ENCODE data around the gene AUTS2. TPM values are rescaled to one million over a fixed set of nuclear protein-coding genes. Genes with fewer than 3 reads are reported as not detected.

Gene AUTS2
- total RNA-seq, 2 experiments from 2014 or later, result 4.0 to 4.7 TPM

DNA sequence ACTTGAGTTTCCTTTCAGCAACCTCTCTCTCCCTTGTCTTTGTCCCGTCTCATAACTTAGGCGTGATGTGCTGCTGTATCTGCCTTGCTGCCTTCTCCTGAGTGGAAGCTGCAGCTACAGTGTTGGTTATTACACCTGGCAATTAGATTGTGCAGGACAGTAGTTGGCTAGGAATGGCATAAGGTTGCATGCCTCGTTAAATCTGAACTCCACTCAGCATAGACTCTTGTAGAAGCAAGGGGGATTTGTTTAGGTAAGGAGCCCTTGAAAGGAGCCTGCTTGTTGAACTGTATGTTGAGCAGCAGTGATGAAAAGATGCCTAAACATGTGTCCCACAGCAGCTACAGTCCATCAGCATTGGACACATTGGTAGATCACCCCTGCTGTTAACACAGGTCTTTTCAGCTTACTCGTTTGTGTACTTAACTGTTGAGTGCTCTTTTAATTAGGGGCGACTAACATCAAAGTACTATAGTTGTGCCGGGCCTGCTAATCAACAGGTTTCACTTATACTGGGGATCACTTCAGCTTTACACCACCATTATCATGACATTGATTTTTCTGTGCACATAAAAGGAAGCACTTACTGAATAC is 225.0 kb downstream of the AUTS2 start:
- no peaks in the 10 kb centered on the region for H3K9me3 Mint-ChIP-seq
- H3K4me3 Mint-ChIP-seq, result no peak overlapping the region
- H3K4me1 Mint-ChIP-seq (ENCODE audit: low read depth), result peaks cover 5% of the 10 kb centered on the region
- no peak overlapping the region for H3K27ac Mint-ChIP-seq
- ChIA-PET CTCF (no interaction called here), POLR2A (no interaction called here)
- no peaks in the 10 kb centered on the region for H3K27me3 Mint-ChIP-seq
- DNase-seq, result no peak
- intact Hi-C loops (cut with micrococcal nuclease), result no loop called here
- H3K36me3 Mint-ChIP-seq, result no peaks in the 10 kb centered on the region

DNA sequence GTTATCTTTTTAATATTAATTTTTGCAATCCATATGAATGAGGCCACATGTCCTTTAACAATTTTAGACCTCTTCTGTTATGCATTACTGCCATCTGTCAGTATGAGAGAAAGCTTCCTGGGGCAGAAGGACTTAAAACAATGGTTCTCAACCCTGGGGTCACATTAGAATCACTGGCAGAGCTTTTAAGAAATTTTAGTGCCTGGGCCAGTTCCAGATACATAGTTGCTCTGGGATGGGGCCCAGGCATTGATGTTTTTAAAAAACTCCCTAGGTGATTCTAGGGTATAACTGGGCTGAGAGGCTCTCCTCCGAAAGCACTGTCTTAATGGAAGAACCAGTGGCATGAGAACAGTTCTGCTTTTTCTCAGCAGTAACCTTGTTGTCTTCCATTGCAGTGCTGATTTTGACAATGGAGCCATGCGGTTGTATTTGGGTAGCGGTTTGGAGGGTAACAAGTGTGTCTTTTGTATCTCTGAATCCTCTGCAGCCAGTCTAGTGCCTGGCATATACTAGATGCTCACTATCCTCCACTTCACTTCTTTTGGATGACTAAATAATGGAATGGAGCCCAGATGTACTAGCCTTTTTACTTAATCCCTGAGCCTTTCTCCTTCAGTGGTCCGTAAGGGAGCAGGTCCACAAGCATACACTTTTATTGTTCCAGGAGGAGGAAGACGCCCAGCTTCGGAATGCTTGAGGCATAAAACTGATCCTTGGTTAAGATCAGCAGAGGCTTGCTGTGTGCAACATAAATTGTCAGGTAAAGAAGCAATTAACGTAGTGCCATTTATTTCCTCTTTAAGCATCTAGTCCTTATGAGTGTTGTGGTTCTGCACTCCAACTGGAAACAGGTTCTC is 227.1 kb downstream of the AUTS2 start:
- intact Hi-C loops (cut with micrococcal nuclease), result no loop called here
- no peaks in the 10 kb centered on the region for H3K9me3 Mint-ChIP-seq
- no peak for DNase-seq
- H3K27me3 Mint-ChIP-seq, result no peaks in the 10 kb centered on the region
- peaks cover 5% of the 10 kb centered on the region for H3K4me1 Mint-ChIP-seq (ENCODE audit: low read depth)
- CTCF ChIA-PET, result no interaction called here
- H3K4me3 Mint-ChIP-seq, result no peak overlapping the region
- H3K27ac Mint-ChIP-seq, result no peak overlapping the region
- H3K36me3 Mint-ChIP-seq, result no peaks in the 10 kb centered on the region
- POLR2A ChIA-PET, result no interaction called here

DNA sequence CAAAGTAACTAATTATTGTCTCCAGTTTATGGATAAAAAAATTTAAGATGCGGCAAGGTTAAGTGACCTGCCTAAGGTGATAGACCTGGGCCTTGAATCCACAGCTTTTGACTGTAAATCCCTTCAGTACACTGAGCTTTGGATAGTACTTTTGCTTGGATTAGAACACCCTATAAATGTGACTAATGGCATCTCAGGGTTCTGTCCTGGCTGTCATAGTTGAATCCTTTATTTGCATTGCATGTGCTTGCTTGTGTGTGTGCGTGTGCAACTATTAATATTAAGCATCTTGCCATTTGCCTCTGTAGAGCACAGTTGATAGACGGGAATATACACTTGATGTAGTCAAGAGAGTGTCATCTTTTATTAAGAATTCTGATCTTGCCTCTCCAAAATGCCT is 228.0 kb downstream of the AUTS2 start:
- H3K27me3 Mint-ChIP-seq, result no peaks in the 10 kb centered on the region
- H3K4me1 Mint-ChIP-seq (ENCODE audit: low read depth), result peaks cover 5% of the 10 kb centered on the region
- intact Hi-C loops (cut with micrococcal nuclease), result no loop called here
- no peaks in the 10 kb centered on the region for H3K9me3 Mint-ChIP-seq
- DNase-seq, result no peak
- no peaks in the 10 kb centered on the region for H3K36me3 Mint-ChIP-seq
- no peak overlapping the region for H3K4me3 Mint-ChIP-seq
- no peak overlapping the region for H3K27ac Mint-ChIP-seq
- ChIA-PET CTCF (no interaction called here), POLR2A (interaction anchor here (0.6 kb wide), 1 partner anchor 278 kb away, joined by 3 read pairs; no protein-coding TSS in a partner anchor)

DNA sequence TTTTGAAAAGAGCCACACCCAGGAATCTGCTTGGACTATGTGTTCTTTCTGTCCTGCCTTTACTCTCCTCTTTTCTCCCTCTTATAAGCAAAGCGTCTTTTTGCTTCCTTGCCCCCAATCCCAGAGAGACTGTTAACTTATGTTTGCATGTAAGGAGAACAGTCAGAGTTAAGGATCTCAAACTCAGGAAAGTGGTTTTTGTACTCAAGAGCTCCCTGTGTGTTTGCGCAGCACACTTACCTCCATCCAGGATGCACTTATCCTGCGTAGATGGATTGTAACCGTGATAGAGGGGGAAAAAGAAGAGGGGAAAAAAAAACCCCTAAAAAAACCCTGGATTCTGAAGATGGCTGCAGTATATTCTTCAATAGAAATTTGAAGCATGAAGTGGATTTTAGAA is 228.9 kb downstream of the AUTS2 start:
- no peak for DNase-seq
- CTCF ChIA-PET, result no interaction called here
- intact Hi-C loops (cut with micrococcal nuclease), result no loop called here
- Mint-ChIP-seq H3K36me3 (no peaks in the 10 kb centered on the region), H3K4me3 (no peak overlapping the region), H3K9me3 (no peaks in the 10 kb centered on the region), H3K27ac (no peak overlapping the region), H3K27me3 (no peaks in the 10 kb centered on the region), H3K4me1 (ENCODE audit: low read depth) (peaks cover 5% of the 10 kb centered on the region)
- POLR2A ChIA-PET, result no interaction called here

DNA sequence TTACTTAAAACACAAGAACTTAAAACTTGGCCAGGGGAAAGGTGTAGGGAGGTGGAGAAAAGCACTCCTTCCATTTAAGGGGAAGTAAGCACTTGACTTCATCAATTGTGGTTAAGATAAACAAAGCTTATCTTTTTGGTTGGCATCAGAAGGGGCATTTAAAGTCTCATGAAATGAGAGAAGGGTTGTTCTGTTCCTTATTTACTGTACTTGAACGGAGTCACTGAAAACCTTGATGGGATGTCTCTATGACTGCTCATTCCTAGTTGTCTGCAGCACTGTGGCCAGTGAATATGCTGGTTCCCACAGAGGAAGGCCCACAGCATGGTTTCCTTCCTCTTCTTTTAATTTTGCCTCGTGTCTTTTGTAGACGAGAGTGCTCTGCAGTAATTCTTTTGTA is 229.3 kb downstream of the AUTS2 start:
- Mint-ChIP-seq H3K4me1 (ENCODE audit: low read depth) (peaks cover 5% of the 10 kb centered on the region), H3K36me3 (no peaks in the 10 kb centered on the region), H3K4me3 (no peak overlapping the region), H3K27me3 (no peaks in the 10 kb centered on the region), H3K27ac (no peak overlapping the region), H3K9me3 (no peaks in the 10 kb centered on the region)
- no peak for DNase-seq
- CTCF ChIA-PET, result no interaction called here
- intact Hi-C loops (cut with micrococcal nuclease), result no loop called here
- POLR2A ChIA-PET, result no interaction called here

DNA sequence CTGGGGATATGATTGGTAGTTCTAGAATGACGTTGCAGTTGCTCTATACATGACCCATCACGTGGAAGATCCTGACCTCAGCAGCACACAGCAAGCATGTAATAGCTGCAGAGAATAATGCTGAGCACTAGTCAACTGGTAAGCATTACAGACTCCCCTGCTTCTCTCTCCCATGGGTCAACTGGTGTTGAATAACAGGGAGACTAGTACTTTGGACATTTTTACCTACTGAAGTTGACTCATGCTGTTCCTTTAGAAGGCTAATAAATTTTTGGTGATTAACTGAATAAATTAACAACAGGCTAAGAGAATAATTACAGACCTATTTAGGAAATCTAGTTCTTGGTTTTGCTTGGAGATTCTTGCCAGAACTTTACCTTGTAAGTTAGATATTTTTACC is 234.1 kb downstream of the AUTS2 start:
- DNase-seq, result no peak
- intact Hi-C loops (cut with micrococcal nuclease), result no loop called here
- Mint-ChIP-seq H3K27ac (no peak overlapping the region), H3K4me1 (ENCODE audit: low read depth) (no peaks in the 10 kb centered on the region), H3K9me3 (no peaks in the 10 kb centered on the region), H3K4me3 (no peak overlapping the region), H3K36me3 (no peaks in the 10 kb centered on the region), H3K27me3 (no peaks in the 10 kb centered on the region)
- CTCF ChIA-PET, result no interaction called here
- POLR2A ChIA-PET, result no interaction called here

DNA sequence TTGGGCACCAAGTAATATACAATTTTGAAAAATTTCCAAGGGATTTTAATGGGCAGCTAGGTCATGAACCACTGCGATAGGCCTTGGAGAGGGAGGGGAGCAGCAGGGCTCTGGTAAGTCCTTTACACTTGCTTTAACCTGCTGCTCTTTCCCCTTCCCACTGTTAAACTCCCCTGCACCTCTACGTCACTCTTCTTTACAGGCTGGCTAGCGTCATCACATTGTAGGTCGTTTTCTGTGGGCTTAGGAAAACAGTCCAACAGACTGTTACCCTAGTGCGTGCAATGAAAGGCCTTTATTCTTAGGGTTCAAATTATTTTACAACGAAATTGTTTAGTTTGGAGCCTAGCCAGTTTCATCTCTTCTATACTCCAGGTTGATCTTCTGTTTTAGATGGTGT is 235.7 kb downstream of the AUTS2 start:
- CTCF ChIA-PET, result no interaction called here

DNA sequence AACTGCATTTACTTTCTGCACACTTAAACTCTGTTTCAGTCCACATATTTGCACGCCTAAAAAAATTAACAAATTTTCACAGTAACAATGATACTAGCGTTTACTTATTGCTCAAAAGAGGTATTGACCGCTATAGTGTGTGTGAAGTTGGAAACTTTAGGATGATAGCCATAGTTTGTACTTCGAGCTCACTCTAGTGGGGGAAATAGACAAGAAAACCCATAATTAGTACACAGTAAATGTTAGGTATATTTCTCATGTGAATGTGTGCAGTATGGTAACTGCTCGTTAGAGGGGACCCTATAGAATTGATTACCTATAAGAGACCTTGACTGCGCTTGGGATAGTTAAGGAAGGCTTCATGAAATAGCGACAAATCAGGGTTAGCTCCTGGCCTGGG is 238.4 kb downstream of the AUTS2 start:
- no peaks in the 10 kb centered on the region for H3K36me3 Mint-ChIP-seq
- intact Hi-C loops (cut with micrococcal nuclease), result no loop called here
- no peaks in the 10 kb centered on the region for H3K27me3 Mint-ChIP-seq
- no peak overlapping the region for H3K4me3 Mint-ChIP-seq
- no peak overlapping the region for H3K27ac Mint-ChIP-seq
- H3K9me3 Mint-ChIP-seq, result no peaks in the 10 kb centered on the region
- no peak for DNase-seq
- no peaks in the 10 kb centered on the region for H3K4me1 Mint-ChIP-seq (ENCODE audit: low read depth)
- POLR2A ChIA-PET, result no interaction called here
- CTCF ChIA-PET, result no interaction called here

More for the DNA sequence above, 235.7 kb downstream of the AUTS2 start:
- POLR2A ChIA-PET, result no interaction called here
- Mint-ChIP-seq H3K4me3 (no peak overlapping the region), H3K36me3 (no peaks in the 10 kb centered on the region), H3K27ac (no peak overlapping the region), H3K27me3 (no peaks in the 10 kb centered on the region), H3K9me3 (no peaks in the 10 kb centered on the region), H3K4me1 (ENCODE audit: low read depth) (no peaks in the 10 kb centered on the region)
- intact Hi-C loops (cut with micrococcal nuclease), result no loop called here
- no peak for DNase-seq

DNA sequence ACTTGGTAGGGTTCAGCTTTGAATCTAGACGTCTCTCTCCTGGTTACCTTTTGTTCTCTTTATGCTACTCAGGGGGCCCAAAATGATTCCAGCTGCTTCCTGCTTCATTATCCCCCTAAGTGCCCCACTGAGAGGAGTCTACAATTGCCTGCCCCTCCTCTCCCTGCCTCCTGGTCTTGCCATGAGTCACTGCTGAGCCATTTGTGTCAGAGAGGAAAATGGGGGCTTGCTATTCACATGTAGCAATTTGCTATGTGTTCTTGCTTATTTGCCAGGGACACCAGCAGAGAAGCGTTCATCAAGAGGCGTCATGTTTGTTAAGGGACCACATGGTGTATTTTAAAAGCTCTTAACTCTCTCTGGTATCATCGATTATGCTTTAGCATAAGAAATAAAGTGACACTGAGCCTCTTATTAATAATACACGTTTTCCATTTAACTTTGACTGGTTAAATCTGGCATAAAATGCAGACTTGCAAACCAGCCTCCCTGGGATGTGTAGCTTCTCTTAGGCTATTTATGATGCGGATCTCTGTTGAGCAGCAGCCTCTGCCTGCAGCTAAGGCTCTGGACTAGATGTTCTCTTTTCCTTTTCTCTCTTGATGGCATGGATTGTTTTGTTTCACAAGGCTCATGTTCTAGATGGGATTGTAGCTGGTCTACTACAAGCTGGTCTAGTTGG is 239.3 kb downstream of the AUTS2 start:
- POLR2A ChIA-PET, result no interaction called here
- Mint-ChIP-seq H3K4me3 (no peak overlapping the region), H3K27me3 (no peaks in the 10 kb centered on the region), H3K9me3 (no peaks in the 10 kb centered on the region), H3K36me3 (no peaks in the 10 kb centered on the region), H3K4me1 (ENCODE audit: low read depth) (no peaks in the 10 kb centered on the region), H3K27ac (no peak overlapping the region)
- intact Hi-C loops (cut with micrococcal nuclease), result no loop called here
- CTCF ChIA-PET, result no interaction called here
- no peak for DNase-seq

DNA sequence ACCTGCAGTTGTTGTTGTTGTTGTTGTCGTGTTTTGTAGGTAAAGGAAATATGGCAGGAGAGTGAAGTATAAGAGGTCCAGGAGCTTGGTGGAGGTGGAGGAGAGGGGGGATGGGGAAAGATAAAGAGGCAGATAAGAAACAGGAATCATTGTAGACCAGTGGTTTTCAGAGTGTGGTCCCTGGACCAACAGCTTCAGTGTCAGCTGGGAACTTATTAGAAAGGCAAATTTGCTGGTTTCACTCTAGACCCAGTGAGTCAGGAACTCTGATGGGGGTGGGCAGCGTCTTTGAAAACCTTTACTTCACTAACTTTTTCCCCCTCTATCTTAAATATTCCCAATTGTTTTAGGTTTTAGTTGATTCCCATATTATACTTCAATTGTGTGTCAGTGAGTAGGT is 241.5 kb downstream of the AUTS2 start:
- H3K4me1 Mint-ChIP-seq (ENCODE audit: low read depth), result no peaks in the 10 kb centered on the region
- no peaks in the 10 kb centered on the region for H3K27me3 Mint-ChIP-seq
- no peaks in the 10 kb centered on the region for H3K36me3 Mint-ChIP-seq
- no peak overlapping the region for H3K27ac Mint-ChIP-seq
- DNase-seq, result no peak
- no peak overlapping the region for H3K4me3 Mint-ChIP-seq
- CTCF ChIA-PET, result no interaction called here
- POLR2A ChIA-PET, result no interaction called here
- intact Hi-C loops (cut with micrococcal nuclease), result no loop called here
- H3K9me3 Mint-ChIP-seq, result no peaks in the 10 kb centered on the region

DNA sequence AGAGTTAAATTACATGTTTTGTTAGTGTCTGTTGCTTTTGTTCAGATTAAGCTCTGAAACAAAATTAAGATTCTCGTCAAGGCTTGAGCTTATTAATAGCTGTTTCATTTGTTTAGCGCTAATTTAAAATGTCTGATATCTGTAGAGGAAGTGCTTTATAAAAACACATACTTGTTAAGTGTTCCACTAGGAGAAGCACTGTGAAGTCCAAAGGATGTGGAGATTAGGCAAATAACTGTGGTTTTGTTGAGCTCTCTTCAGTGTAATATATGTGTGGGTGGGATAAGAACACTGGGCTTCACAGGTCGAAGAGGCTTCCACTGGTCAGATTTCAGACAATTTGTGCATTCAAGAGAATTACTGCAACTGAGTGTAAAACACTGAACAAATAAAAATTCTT is 242.0 kb downstream of the AUTS2 start:
- H3K27me3 Mint-ChIP-seq, result peaks cover 2% of the 10 kb centered on the region
- DNase-seq, result no peak
- no peaks in the 10 kb centered on the region for H3K4me1 Mint-ChIP-seq (ENCODE audit: low read depth)
- POLR2A ChIA-PET, result no interaction called here
- H3K27ac Mint-ChIP-seq, result no peak overlapping the region
- intact Hi-C loops (cut with micrococcal nuclease), result no loop called here
- CTCF ChIA-PET, result no interaction called here
- H3K36me3 Mint-ChIP-seq, result no peaks in the 10 kb centered on the region
- H3K4me3 Mint-ChIP-seq, result no peak overlapping the region
- no peaks in the 10 kb centered on the region for H3K9me3 Mint-ChIP-seq

DNA sequence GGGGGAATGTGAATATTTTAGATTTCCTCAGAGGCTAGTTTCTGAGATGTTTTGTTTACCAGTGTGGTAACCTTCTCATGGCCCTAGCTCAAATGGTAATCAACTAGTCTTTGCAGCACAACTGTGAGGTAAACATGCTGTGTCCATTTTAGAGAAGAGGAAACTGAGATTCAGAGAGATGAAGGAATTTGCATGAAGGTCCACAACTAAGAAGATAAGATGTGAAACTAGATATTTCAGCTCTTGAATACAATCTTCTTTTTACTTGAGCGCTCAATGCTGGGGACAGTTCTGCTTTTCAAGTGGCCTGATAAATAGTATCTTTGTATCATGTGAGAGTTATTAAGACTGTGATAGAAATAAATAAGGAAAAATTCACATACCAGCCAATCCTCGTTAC is 245.4 kb downstream of the AUTS2 start:
- ChIA-PET POLR2A (no interaction called here), CTCF (no interaction called here)
- Mint-ChIP-seq H3K4me3 (no peak overlapping the region), H3K4me1 (ENCODE audit: low read depth) (no peaks in the 10 kb centered on the region), H3K27ac (no peak overlapping the region), H3K36me3 (no peaks in the 10 kb centered on the region), H3K27me3 (peaks cover 2% of the 10 kb centered on the region), H3K9me3 (no peaks in the 10 kb centered on the region)
- intact Hi-C loops (cut with micrococcal nuclease), result no loop called here
- DNase-seq, result no peak
